ENCODE data around the gene SH3RF3. TPM values are rescaled to one million over a fixed set of nuclear protein-coding genes. Genes with fewer than 3 reads are reported as not detected.

SH3RF3 gene
- total RNA-seq, 3 donors from 2014 or later (not counting 1 experiment from before 2014, with no cell fraction given): 0.23 to 0.61 (median 0.34) TPM

GRCh38 chr2:109433926-109434325 lies 304.9 kb downstream of the SH3RF3 start:
- intact Hi-C loops (cut with micrococcal nuclease): no loop called here
- Histone ChIP-seq H3K36me3 (ENCODE audit: control insufficient read depth, insufficient read depth, low read length) (no peaks in the 10 kb centered on the region), H3K4me1 (ENCODE audit: control insufficient read depth, insufficient read depth, low read length) (no peaks in the 10 kb centered on the region), H3K9me3 (ENCODE audit: control insufficient read depth, insufficient read depth, low read length) (no peaks in the 10 kb centered on the region), H3K27ac (ENCODE audit: low read length) (no peak overlapping the region), H3K4me3 (ENCODE audit: low read length) (no peak overlapping the region), H3K27me3 (ENCODE audit: control insufficient read depth, insufficient read depth, low read length) (no peaks in the 10 kb centered on the region)
- H3K4me3 Mint-ChIP-seq: no peak overlapping the region
- no peak overlapping the region for H3K27ac Mint-ChIP-seq
- no peaks in the 10 kb centered on the region for H3K27me3 Mint-ChIP-seq (ENCODE audit: low read depth in 2 of 2)
- no peaks in the 10 kb centered on the region for H3K4me1 Mint-ChIP-seq
- DNase-seq (no peak), ATAC-seq (no peak)
- TF ChIP-seq, protein P1, sequence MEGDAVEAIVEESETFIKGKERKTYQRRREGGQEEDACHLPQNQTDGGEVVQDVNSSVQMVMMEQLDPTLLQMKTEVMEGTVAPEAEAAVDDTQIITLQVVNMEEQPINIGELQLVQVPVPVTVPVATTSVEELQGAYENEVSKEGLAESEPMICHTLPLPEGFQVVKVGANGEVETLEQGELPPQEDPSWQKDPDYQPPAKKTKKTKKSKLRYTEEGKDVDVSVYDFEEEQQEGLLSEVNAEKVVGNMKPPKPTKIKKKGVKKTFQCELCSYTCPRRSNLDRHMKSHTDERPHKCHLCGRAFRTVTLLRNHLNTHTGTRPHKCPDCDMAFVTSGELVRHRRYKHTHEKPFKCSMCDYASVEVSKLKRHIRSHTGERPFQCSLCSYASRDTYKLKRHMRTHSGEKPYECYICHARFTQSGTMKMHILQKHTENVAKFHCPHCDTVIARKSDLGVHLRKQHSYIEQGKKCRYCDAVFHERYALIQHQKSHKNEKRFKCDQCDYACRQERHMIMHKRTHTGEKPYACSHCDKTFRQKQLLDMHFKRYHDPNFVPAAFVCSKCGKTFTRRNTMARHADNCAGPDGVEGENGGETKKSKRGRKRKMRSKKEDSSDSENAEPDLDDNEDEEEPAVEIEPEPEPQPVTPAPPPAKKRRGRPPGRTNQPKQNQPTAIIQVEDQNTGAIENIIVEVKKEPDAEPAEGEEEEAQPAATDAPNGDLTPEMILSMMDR (IDR thresholded peaks at IDR 0.05): no peak
- WGBS (ENCODE audit: insufficient coverage): 88% methylated on average over 10 of the region's 10 CpGs
- H3K36me3 Mint-ChIP-seq: no peaks in the 10 kb centered on the region
- H3K9me3 Mint-ChIP-seq: no peaks in the 10 kb centered on the region

GRCh38 chr2:109434351-109434750 lies 305.3 kb downstream of the SH3RF3 start:
- Mint-ChIP-seq H3K4me1 (no peaks in the 10 kb centered on the region), H3K9me3 (no peaks in the 10 kb centered on the region)

DNA sequence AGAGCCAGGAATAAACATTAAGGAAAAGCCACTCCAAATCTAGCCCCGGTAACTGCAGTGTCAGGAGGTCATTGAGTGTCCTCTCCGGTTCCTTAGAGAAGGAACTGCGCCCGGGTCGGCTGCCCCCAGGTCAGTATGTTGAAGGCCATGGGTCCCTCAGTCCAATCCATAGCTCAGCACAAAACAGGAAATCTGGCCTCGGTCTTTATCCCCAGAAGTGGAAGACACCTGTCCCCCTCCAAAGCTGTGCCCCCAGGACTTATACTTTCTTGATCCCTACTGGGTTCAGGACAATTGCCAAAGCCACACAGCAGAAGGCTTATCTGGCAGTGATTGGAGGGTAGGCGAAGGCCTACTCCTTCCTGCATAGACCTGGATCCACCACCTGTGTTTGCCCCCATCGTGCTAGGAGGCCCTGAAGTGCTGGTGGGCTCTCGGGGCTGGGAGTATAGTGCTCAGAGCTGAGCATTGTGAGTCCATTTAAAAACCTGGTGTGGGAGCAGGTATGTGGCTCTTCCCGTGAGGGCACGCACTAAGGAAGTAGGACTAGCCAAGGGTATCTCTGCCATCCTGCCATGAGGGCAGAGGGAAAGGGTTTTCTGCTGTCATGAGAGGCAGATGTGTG lies 306.2 kb downstream of the SH3RF3 start:
- TF ChIP-seq, protein P1 (IDR thresholded peaks at IDR 0.05): no peak
- no peaks in the 10 kb centered on the region for H3K36me3 Mint-ChIP-seq
- peaks cover under 1 to 8% of the 10 kb centered on the region in 2 donors for H3K27me3 Mint-ChIP-seq (ENCODE audit: low read depth in 2 of 2)
- 90% methylated on average over 11 of the region's 11 CpGs for WGBS (ENCODE audit: insufficient coverage)
- no peak for DNase-seq
- Histone ChIP-seq H3K4me3 (ENCODE audit: low read length) (no peak overlapping the region), H3K27me3 (ENCODE audit: control insufficient read depth, insufficient read depth, low read length) (no peaks in the 10 kb centered on the region), H3K36me3 (ENCODE audit: control insufficient read depth, insufficient read depth, low read length) (no peaks in the 10 kb centered on the region), H3K4me1 (ENCODE audit: control insufficient read depth, insufficient read depth, low read length) (no peaks in the 10 kb centered on the region), H3K9me3 (ENCODE audit: control insufficient read depth, insufficient read depth, low read length) (no peaks in the 10 kb centered on the region), H3K27ac (ENCODE audit: low read length) (no peak overlapping the region)
- H3K9me3 Mint-ChIP-seq: no peaks in the 10 kb centered on the region
- H3K27ac Mint-ChIP-seq: no peak overlapping the region
- H3K4me3 Mint-ChIP-seq: no peak overlapping the region
- intact Hi-C loops (cut with micrococcal nuclease): no loop called here
- no peak for ATAC-seq
- no peaks in the 10 kb centered on the region for H3K4me1 Mint-ChIP-seq

More at GRCh38 chr2:109434351-109434750, 305.3 kb downstream of the SH3RF3 start:
- H3K27ac Mint-ChIP-seq: no peak overlapping the region
- intact Hi-C loops (cut with micrococcal nuclease): no loop called here
- Histone ChIP-seq H3K4me3 (ENCODE audit: low read length) (no peak overlapping the region), H3K9me3 (ENCODE audit: control insufficient read depth, insufficient read depth, low read length) (no peaks in the 10 kb centered on the region), H3K4me1 (ENCODE audit: control insufficient read depth, insufficient read depth, low read length) (no peaks in the 10 kb centered on the region), H3K36me3 (ENCODE audit: control insufficient read depth, insufficient read depth, low read length) (no peaks in the 10 kb centered on the region), H3K27ac (ENCODE audit: low read length) (no peak overlapping the region), H3K27me3 (ENCODE audit: control insufficient read depth, insufficient read depth, low read length) (no peaks in the 10 kb centered on the region)
- no peak overlapping the region for H3K4me3 Mint-ChIP-seq
- no peaks in the 10 kb centered on the region for H3K36me3 Mint-ChIP-seq
- ATAC-seq (no peak), DNase-seq (no peak)
- peaks cover 0 to 2% of the 10 kb centered on the region in 2 donors for H3K27me3 Mint-ChIP-seq (ENCODE audit: low read depth in 2 of 2)
- TF ChIP-seq, protein P1 (IDR thresholded peaks at IDR 0.05): no peak
- WGBS (ENCODE audit: insufficient coverage): 96% methylated on average over 9 of the region's 9 CpGs
